ENCODE data around the gene PLA2G4A.

DNA sequence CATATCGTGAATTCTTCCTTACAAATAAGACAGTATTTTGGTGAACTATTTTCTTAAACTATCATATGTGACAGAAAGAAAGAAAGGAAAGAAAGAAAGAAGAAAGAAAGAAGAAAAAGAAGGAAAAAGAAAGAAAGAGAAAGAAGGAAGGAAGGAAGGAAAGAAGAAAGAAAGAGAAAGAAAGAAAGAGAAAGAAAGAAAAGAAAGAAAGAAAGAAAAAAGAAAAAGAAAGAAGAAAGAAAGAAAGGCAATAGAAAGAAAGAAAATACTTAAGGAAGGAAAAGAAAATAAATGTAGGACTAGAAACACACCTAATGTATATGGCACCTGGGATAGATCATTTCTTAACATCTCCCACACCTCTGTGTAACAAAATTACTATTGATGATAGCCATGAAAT is 120.4 kb downstream of the PLA2G4A start:
- no peak for TF ChIP-seq CTCF (IDR thresholded peaks at IDR 0.05)
- TF ChIP-seq POLR2AphosphoS5 (IDR thresholded peaks at IDR 0.05), result no peak
- no peak for TF ChIP-seq POLR2A (IDR thresholded peaks at IDR 0.05)

Data from transverse colon (tissue), 4 donors.